K562 (cell line): ENCODE results near the gene FZD8. TPM values are rescaled to one million over a fixed set of nuclear protein-coding genes. Genes with fewer than 3 reads are reported as not detected.

Experiments
- ATAC-seq: fragments of 200-7000 bp; cut with Tn5 transposase; 3 replicates; pipeline ENCODE4 v1.9.1; 2020; ENCODE audit warnings: moderate library complexity
- BruUV-seq: library from RNA; stranded (reverse); fragments of 400-500 nt; replicated peaks from 2 replicates; lab custom pipeline; 2021; lab: Mats Ljungman, UMichigan
- CTCF ChIA-PET: fragments of 300-600 bp; formaldehyde crosslinking; extraction: SDS; loops from one replicate; lab custom pipeline; 2021; ENCODE audit warnings: low intra/inter-chr PET ratio; lab: Yijun Ruan, JAX
- POLR2A ChIA-PET: fragments of 300-600, 350-650 bp; sonication (Branson Sonifier 250); formaldehyde crosslinking; extraction: SDS; loops from one replicate; lab custom pipeline; 2021; ENCODE audit warnings: antibody characterized with exemption, inconsistent platforms; lab: Yijun Ruan, JAX
- DNase-seq, 4 experiments: peaks; one replicate each; pipeline versions ENCODE4 v3.0.0 to v3.0.0-alpha.2; 2011 to 2018; ENCODE audit warnings: low spot score in 3 of 4, mixed read lengths in 3 of 4; ENCODE audit errors: extremely low read depth in 1 of 4
- FAIRE-seq: peaks from 2 replicates; lab custom pipeline; 2011; peaks lifted over from hg19 to GRCh38; lab: Jason Lieb, UNC
- H2AFZ ChIP-seq: 2 replicates; pipeline ENCODE4 v1.6.0; 2011; ENCODE audit warnings: low read depth, low read length, control low read depth, inconsistent platforms
- H3K27ac ChIP-seq: fragments of 200-600 bp; 3 replicates; pipeline ENCODE4 v1.8.0; 2011; ENCODE audit warnings: low read depth, mild to moderate bottlenecking, control low read depth, inconsistent platforms, low read length, moderate library complexity, mixed read lengths; ENCODE audit errors: extremely low read depth
- H3K27me3 ChIP-seq, 2 experiments: fragments of 300-600 bp in 1 of 2; 2 replicates in 1 of 2; 3 replicates in 1 of 2; pipeline versions ENCODE4 v1.6.0 to v1.8.0; 2011; ENCODE audit warnings: inconsistent platforms in 2 of 2, low read length in 2 of 2, mild to moderate bottlenecking in 1 of 2, mixed read lengths in 1 of 2, moderate library complexity in 1 of 2; ENCODE audit not compliant: control insufficient read depth in 2 of 2, insufficient read depth in 2 of 2
- H3K36me3 ChIP-seq: fragments of 300-600 bp; 3 replicates; pipeline ENCODE4 v1.8.0; 2011; ENCODE audit warnings: mild to moderate bottlenecking, low read length, inconsistent platforms; ENCODE audit not compliant: control insufficient read depth, insufficient read depth
- H3K4me1 ChIP-seq, 2 experiments: fragments of 200-600 bp in 1 of 2; replicated peaks in 1 of 2; 2 replicates in 1 of 2; 3 replicates in 1 of 2; pipeline versions ENCODE4 v1.5.1 to v1.8.0; 2011; ENCODE audit warnings: inconsistent platforms in 2 of 2, low read length in 2 of 2, mild to moderate bottlenecking in 1 of 2, mixed read lengths in 1 of 2, moderate library complexity in 1 of 2; ENCODE audit not compliant: control insufficient read depth in 2 of 2, insufficient read depth in 2 of 2
- H3K4me2 ChIP-seq: 2 replicates; pipeline ENCODE4 v1.6.1; 2011; ENCODE audit warnings: low read length, control low read depth, inconsistent platforms, mixed read lengths; ENCODE audit not compliant: insufficient read depth
- H3K4me3 ChIP-seq: fragments of 200-600 bp; sonication (generic), shearing (Covaris generic); 2 replicates; pipeline ENCODE4 v1.5.1; 2016; ENCODE audit warnings: control low read depth, inconsistent platforms
- H3K79me2 ChIP-seq: fragments of 200-600 bp; 3 replicates; pipeline ENCODE4 v1.8.0; 2011; ENCODE audit warnings: low read length, inconsistent platforms; ENCODE audit not compliant: control insufficient read depth, insufficient read depth
- H3K9ac ChIP-seq, 2 experiments: 2 replicates each; pipeline versions ENCODE4 v1.6.0 to v1.6.1; 2011; ENCODE audit warnings: low read depth in 2 of 2, low read length in 2 of 2, control low read depth in 1 of 2, inconsistent platforms in 1 of 2, mild to moderate bottlenecking in 1 of 2, mixed read lengths in 1 of 2; ENCODE audit not compliant: insufficient read depth in 1 of 2
- H3K9me1 ChIP-seq: one replicate; pipeline ENCODE4 v1.6.0; 2011; ENCODE audit warnings: inconsistent platforms, mild to moderate bottlenecking, low read length, moderate library complexity; ENCODE audit not compliant: control insufficient read depth, insufficient read depth
- H3K9me3 ChIP-seq: replicated peaks from 2 replicates; pipeline ENCODE4 v1.5.1; 2011; ENCODE audit warnings: low read depth, low read length, inconsistent platforms; ENCODE audit not compliant: control insufficient read depth, insufficient read depth
- H4K20me1 ChIP-seq: replicated peaks from 2 replicates; pipeline ENCODE4 v1.6.1; 2011; ENCODE audit warnings: low read length, inconsistent platforms, mixed read lengths; ENCODE audit not compliant: control insufficient read depth, insufficient read depth
- GATAD2B ChIP-seq: fragments of 450-650 bp; IDR thresholded peaks from 2 replicates; pipeline ENCODE4 v1.6.1; 2017; ENCODE audit warnings: mild to moderate bottlenecking, borderline replicate concordance
- KAT8 ChIP-seq: fragments of 450-650 bp; IDR thresholded peaks from 2 replicates; pipeline ENCODE4 v1.6.1; 2016; ENCODE audit warnings: low read depth, mild to moderate bottlenecking
- YY1 ChIP-seq, 3 experiments: IDR thresholded peaks; 2 replicates each; pipeline ENCODE4 v1.6.1; 2011; ENCODE audit warnings: low read length in 2 of 3, mild to moderate bottlenecking in 2 of 3, moderate library complexity in 2 of 3, borderline replicate concordance in 1 of 3, control low read depth in 1 of 3, low read depth in 1 of 3; ENCODE audit not compliant: insufficient read depth in 3 of 3, insufficient replicate concordance in 2 of 3, control insufficient read depth in 1 of 3, insufficient read length in 1 of 3; ENCODE audit errors: extremely low read depth in 1 of 3
- WGBS: fragments of 100-300 bp; shearing (Covaris generic); methylation state at CpG from one replicate; pipeline ENCODE4 v1.1.6; 2016; ENCODE audit warnings: low coverage, mixed read lengths; ENCODE audit not compliant: insufficient coverage; ENCODE audit errors: missing lambda C conversion rate; 5-methylcytosine and 5-hydroxymethylcytosine counted together
- in situ Hi-C: fragments of 300-500 bp; cut with MboI; formaldehyde crosslinking; loops from 4 replicates; pipeline ENCODE4 v1.15.0; 2018; ENCODE audit warnings: inconsistent platforms, mixed read lengths
- intact Hi-C: fragments of 100-400 bp; cut with micrococcal nuclease; formaldehyde crosslinking; loops from 2 replicates; pipeline ENCODE4 v1.14.2; 2022
- polyA plus RNA-seq, 8 experiments: library from polyadenylated mRNA; depleted of rRNA in 4 of 8; stranded (reverse) in 5 of 8; unstranded in 3 of 8; fragments of >200 nt; fragmentation: Nextera tagmentation in 2 of 8; fragmentation: Illumina TruSeq in 1 of 8; extraction: Ambion mirVana in 2 of 8; extraction: Trizol in 1 of 8; gene quantifications; 2 replicates each; pipeline versions ENCODE4 v1.2.1 to v1.2.3, GENCODE V29; 2011 to 2014; ENCODE audit warnings: inconsistent platforms in 1 of 8, missing spikeins in 1 of 8
- total RNA-seq, 7 experiments: library from RNA; depleted of rRNA in 6 of 7; stranded (reverse); fragments of >200 nt in 6 of 7; fragmentation: Illumina TruSeq in 2 of 7; extraction: Trizol in 2 of 7; gene quantifications; 2 replicates each; pipeline versions ENCODE4 v1.2.1 to v1.2.3, GENCODE V29; 2011 to 2021; ENCODE audit warnings: low replicate concordance in 1 of 7
- TF ChIP-seq, protein P1 (sequence below): sonication (generic); formaldehyde crosslinking; IDR thresholded peaks from 2 replicates; pipeline ENCODE4 v1.8.0; 2022; ENCODE audit warnings: mild to moderate bottlenecking, missing genetic modification reagents
- TF ChIP-seq, protein P2 (sequence below), 2 experiments: IDR thresholded peaks; 2 replicates each; pipeline ENCODE4 v1.6.1; 2012; ENCODE audit warnings: improper control_type of control experiment in 2 of 2, low read depth in 2 of 2, low read length in 2 of 2, borderline replicate concordance in 1 of 2

The FZD8 gene
- total and polyA plus RNA-seq, 9 of the 15 experiments (the other 6 are each of a cell fraction or from before 2014, with no cell fraction given): 0.03 to 1.2 (median 0.16) TPM; not detected in 1

DNA sequence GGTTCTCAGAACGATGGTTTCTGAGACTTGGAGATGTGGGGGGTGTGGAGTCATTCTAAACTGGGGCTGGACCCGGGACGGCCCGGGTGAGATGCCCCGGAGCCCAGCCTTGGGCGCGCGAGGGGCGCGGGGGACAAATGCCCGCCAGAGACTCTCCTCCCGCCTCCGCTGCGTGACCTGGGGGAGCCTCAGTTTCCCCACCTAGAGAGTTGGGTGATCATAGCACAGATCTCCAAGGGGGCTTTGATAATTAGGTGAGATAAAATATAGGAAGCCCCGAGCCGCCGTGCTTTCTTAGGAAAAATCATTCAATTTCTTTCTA, 658 bp upstream of the FZD8 start:
- FAIRE-seq: no peak
- no peak for ATAC-seq
- H3K9me3 ChIP-seq: no peaks in the 10 kb centered on the region
- H3K4me3 ChIP-seq: peak overlapping the region; percentile 64; the same call in 1 of the 2 replicates
- in situ Hi-C loops (loop anchor here (25.0 kb wide), 1 partner anchor 1245 kb away; no protein-coding TSS in a partner anchor), intact Hi-C loops (loop anchor here (10.0 kb wide), 1 partner anchor 112 kb away; no protein-coding TSS in a partner anchor)
- no peak for DNase-seq
- 21% methylated on average over 8 of the region's 17 CpGs for WGBS
- no peaks in the 10 kb centered on the region for H4K20me1 ChIP-seq
- H3K27me3 ChIP-seq: peaks cover 7 to 20% of the 10 kb centered on the region in 2 experiments; a peak in 4 of 5 replicates
- no peak for TF ChIP-seq KAT8
- H3K9me1 ChIP-seq: no peaks in the 10 kb centered on the region
- peak overlapping the region in 1 of 2 experiments; percentile 91; a peak in 2 of 4 replicates for H3K9ac ChIP-seq
- peaks cover 6 to 40% of the 10 kb centered on the region in 2 experiments; a peak in 3 of 5 replicates for H3K4me1 ChIP-seq
- no peaks in the 10 kb centered on the region for H3K36me3 ChIP-seq
- no TSS peak for BruUV-seq
- H3K27ac ChIP-seq: no peak overlapping the region
- ChIA-PET POLR2A (no interaction called here), CTCF (no interaction called here)
- peak overlapping the region; percentile 74 for H3K4me2 ChIP-seq
- no peaks in the 10 kb centered on the region for H3K79me2 ChIP-seq
- peak overlapping the region; percentile 84; the same call in 1 of the 2 replicates for H2AFZ ChIP-seq

DNA sequence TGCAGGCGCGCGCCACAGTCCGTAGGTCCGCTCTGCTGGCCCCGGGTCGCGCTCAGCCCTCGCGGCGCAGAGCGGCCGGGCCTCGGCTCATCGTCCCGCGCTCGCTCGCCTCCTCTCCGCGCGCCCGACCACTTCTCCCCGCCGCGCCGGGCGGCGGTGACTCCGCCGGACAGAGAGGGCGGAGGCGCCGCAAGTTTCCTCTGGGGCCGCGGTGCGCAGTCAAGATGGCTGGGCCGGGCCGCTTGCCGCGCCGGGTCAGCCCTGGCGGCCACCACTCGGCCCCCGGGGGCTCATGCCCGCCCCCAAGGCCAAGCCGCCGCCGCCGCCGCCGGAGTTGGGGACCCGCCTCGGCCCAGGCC, 441 bp downstream of the FZD8 start:
- Histone ChIP-seq H3K4me2 (peak overlapping the region; percentile 74; the same call in 1 of the 2 replicates), H3K27ac (no peak overlapping the region), H3K4me1 (peaks cover 6 to 40% of the 10 kb centered on the region in 2 experiments; a peak in 3 of 5 replicates), H3K79me2 (no peaks in the 10 kb centered on the region), H2AFZ (peak overlapping the region; percentile 89), H4K20me1 (no peaks in the 10 kb centered on the region), H3K9me1 (no peaks in the 10 kb centered on the region), H3K9me3 (no peaks in the 10 kb centered on the region), H3K9ac (peak overlapping the region; percentile 34 to 91; a peak in 3 of 4 replicates), H3K36me3 (no peaks in the 10 kb centered on the region), H3K4me3 (peak overlapping the region; percentile 64), H3K27me3 (peaks cover 7 to 20% of the 10 kb centered on the region in 2 experiments; a peak in 4 of 5 replicates)
- ATAC-seq (peak; percentile 70), FAIRE-seq (no peak), DNase-seq (peak in 2 of 4 experiments; percentile 44 to 49)
- under 1% methylated on average over 27 of the region's 54 CpGs for WGBS
- BruUV-seq: TSS peak; percentile 51
- in situ Hi-C loops: loop anchor here (25.0 kb wide), 1 partner anchor 1246 kb away; no protein-coding TSS in a partner anchor
- ChIA-PET CTCF (no interaction called here), POLR2A (no interaction called here)
- intact Hi-C loops: loop anchor here (10.0 kb wide), 1 partner anchor 113 kb away; no protein-coding TSS in a partner anchor
- TF ChIP-seq YY1 (IDR thresholded peaks at IDR 0.05; ENCODE audit: borderline replicate concordance in 1 of 3, control insufficient read depth in 1 of 3, extremely low read depth in 1 of 3, insufficient read depth in 3 of 3, insufficient read length in 1 of 3, insufficient replicate concordance in 2 of 3, low read depth in 1 of 3, low read length in 2 of 3) (peak in 2 of 3 experiments; percentile 43 to 77), GATAD2B (0 out of 2 replicates have a peak, but pooled peaks have one; percentile 27)
- TF ChIP-seq, protein P1, sequence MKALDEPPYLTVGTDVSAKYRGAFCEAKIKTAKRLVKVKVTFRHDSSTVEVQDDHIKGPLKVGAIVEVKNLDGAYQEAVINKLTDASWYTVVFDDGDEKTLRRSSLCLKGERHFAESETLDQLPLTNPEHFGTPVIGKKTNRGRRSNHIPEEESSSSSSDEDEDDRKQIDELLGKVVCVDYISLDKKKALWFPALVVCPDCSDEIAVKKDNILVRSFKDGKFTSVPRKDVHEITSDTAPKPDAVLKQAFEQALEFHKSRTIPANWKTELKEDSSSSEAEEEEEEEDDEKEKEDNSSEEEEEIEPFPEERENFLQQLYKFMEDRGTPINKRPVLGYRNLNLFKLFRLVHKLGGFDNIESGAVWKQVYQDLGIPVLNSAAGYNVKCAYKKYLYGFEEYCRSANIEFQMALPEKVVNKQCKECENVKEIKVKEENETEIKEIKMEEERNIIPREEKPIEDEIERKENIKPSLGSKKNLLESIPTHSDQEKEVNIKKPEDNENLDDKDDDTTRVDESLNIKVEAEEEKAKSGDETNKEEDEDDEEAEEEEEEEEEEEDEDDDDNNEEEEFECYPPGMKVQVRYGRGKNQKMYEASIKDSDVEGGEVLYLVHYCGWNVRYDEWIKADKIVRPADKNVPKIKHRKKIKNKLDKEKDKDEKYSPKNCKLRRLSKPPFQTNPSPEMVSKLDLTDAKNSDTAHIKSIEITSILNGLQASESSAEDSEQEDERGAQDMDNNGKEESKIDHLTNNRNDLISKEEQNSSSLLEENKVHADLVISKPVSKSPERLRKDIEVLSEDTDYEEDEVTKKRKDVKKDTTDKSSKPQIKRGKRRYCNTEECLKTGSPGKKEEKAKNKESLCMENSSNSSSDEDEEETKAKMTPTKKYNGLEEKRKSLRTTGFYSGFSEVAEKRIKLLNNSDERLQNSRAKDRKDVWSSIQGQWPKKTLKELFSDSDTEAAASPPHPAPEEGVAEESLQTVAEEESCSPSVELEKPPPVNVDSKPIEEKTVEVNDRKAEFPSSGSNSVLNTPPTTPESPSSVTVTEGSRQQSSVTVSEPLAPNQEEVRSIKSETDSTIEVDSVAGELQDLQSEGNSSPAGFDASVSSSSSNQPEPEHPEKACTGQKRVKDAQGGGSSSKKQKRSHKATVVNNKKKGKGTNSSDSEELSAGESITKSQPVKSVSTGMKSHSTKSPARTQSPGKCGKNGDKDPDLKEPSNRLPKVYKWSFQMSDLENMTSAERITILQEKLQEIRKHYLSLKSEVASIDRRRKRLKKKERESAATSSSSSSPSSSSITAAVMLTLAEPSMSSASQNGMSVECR (CRISPR knock-in tag): peak; percentile 30; the same call in 1 of the 2 replicates
- TF ChIP-seq, protein P2, sequence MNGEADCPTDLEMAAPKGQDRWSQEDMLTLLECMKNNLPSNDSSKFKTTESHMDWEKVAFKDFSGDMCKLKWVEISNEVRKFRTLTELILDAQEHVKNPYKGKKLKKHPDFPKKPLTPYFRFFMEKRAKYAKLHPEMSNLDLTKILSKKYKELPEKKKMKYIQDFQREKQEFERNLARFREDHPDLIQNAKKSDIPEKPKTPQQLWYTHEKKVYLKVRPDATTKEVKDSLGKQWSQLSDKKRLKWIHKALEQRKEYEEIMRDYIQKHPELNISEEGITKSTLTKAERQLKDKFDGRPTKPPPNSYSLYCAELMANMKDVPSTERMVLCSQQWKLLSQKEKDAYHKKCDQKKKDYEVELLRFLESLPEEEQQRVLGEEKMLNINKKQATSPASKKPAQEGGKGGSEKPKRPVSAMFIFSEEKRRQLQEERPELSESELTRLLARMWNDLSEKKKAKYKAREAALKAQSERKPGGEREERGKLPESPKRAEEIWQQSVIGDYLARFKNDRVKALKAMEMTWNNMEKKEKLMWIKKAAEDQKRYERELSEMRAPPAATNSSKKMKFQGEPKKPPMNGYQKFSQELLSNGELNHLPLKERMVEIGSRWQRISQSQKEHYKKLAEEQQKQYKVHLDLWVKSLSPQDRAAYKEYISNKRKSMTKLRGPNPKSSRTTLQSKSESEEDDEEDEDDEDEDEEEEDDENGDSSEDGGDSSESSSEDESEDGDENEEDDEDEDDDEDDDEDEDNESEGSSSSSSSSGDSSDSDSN (IDR thresholded peaks at IDR 0.05; ENCODE audit: borderline replicate concordance in 1 of 2, low read depth in 2 of 2, low read length in 2 of 2): peak in 1 of 2 experiments; percentile 49; a peak in 1 of 4 replicates
